ENCODE results near the gene GRHL1.

DNA sequence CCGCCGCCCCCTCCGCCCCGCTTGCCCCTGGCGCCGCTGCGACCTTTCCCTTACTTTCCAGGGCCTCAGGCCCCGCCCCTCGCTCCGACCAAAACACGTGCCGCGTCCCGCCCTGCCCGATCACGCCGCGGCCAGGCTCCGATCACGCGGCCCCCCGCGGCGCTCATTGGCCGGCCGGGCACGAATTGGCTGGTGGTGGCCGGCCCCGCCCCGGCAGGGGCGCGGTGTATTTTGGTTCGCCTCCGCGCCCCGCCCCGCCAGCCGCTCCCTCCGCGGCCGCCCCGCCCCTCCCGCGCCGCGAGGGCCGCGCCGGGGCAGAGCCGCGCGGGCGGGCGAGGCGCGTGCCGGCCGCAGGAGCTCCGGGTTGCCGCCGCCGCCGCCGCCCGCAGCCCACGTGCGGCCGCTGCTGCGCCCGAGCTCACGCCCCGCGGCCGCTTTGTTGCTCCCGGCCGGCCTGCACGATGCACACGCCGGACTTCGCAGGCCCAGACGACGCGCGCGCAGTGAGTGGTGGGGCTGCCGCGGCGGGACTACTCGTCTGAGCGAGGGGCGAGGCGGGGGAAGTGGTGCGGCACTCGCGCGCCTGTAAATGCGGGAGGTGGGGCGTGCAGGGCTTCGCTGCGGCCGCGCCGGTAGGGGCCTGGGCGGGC lies 91.9 kb downstream of the GRHL1 start, which contains the start of gene KLF11:
- TF ChIP-seq POLR2A (IDR thresholded peaks at IDR 0.05): peak in 1 of 2 donors; percentile 85
- TF ChIP-seq, protein P1, sequence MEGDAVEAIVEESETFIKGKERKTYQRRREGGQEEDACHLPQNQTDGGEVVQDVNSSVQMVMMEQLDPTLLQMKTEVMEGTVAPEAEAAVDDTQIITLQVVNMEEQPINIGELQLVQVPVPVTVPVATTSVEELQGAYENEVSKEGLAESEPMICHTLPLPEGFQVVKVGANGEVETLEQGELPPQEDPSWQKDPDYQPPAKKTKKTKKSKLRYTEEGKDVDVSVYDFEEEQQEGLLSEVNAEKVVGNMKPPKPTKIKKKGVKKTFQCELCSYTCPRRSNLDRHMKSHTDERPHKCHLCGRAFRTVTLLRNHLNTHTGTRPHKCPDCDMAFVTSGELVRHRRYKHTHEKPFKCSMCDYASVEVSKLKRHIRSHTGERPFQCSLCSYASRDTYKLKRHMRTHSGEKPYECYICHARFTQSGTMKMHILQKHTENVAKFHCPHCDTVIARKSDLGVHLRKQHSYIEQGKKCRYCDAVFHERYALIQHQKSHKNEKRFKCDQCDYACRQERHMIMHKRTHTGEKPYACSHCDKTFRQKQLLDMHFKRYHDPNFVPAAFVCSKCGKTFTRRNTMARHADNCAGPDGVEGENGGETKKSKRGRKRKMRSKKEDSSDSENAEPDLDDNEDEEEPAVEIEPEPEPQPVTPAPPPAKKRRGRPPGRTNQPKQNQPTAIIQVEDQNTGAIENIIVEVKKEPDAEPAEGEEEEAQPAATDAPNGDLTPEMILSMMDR (IDR thresholded peaks at IDR 0.05): no peak
